Heart left ventricle (tissue), 16 donors: ENCODE data around the gene OR2B2. TPM values are rescaled to one million over a fixed set of nuclear protein-coding genes. Genes with fewer than 3 reads are reported as not detected.

Experiments used
- ATAC-seq, 4 donors: fragments of 200-7000 bp; cut with Tn5 transposase; one replicate each; pipeline ENCODE4 v1.9.1; 2020 to 2022; ENCODE audit warnings: moderate library complexity in 4 of 4, mild to moderate bottlenecking in 3 of 4, moderate number of reproducible peaks in 1 of 4
- DNase-seq, 5 donors: peaks; one replicate each; pipeline ENCODE4 v3.0.0-alpha.2; 2020
- H3K27ac ChIP-seq, 12 donors: fragments of 200-600 bp; sonication (generic) in 4 of 12; one replicate each; pipeline versions ENCODE4 v1.5.0 to v1.8.0; 2016 to 2022; ENCODE audit warnings: mild to moderate bottlenecking in 2 of 12
- H3K27me3 ChIP-seq, 9 donors: fragments of 200-600 bp; sonication (generic) in 2 of 9; one replicate each; pipeline versions ENCODE4 v1.5.1 to v1.8.0; 2016 to 2022; ENCODE audit warnings: mild to moderate bottlenecking in 3 of 9
- H3K36me3 ChIP-seq, 9 donors: fragments of 200-600 bp; sonication (generic) in 2 of 9; one replicate each; pipeline versions ENCODE4 v1.5.0 to v1.8.0; 2018 to 2022; ENCODE audit warnings: mild to moderate bottlenecking in 2 of 9
- H3K4me1 ChIP-seq, 12 donors: fragments of 200-600 bp; sonication (generic) in 4 of 12; one replicate each; pipeline versions ENCODE4 v1.5.0 to v1.8.0; 2016 to 2022; ENCODE audit warnings: mild to moderate bottlenecking in 3 of 12
- H3K4me3 ChIP-seq, 12 donors: fragments of 200-600 bp; sonication (generic) in 4 of 12; one replicate each; pipeline versions ENCODE4 v1.5.0 to v1.8.0; 2017 to 2022; ENCODE audit warnings: mild to moderate bottlenecking in 9 of 12, moderate library complexity in 4 of 12
- H3K9me3 ChIP-seq, 12 donors: fragments of 200-600 bp; sonication (generic) in 4 of 12; one replicate each; pipeline versions ENCODE4 v1.5.0 to v1.8.0; 2016 to 2022; ENCODE audit warnings: mild to moderate bottlenecking in 1 of 12
- CTCF ChIP-seq, 12 donors: fragments of 200-600 bp; sonication (generic) in 4 of 12; IDR thresholded peaks; one replicate each; pipeline versions ENCODE4 v1.5.0 to v1.8.0; 2018 to 2022; ENCODE audit warnings: antibody characterized with exemption in 12 of 12, mild to moderate bottlenecking in 5 of 12
- POLR2A ChIP-seq, 2 donors: fragments of 450-650 bp; IDR thresholded peaks; one replicate each; pipeline ENCODE4 v1.6.1; 2017; ENCODE audit warnings: antibody characterized with exemption in 2 of 2, mild to moderate bottlenecking in 2 of 2, moderate library complexity in 2 of 2
- WGBS, 4 donors: extraction: QIAGEN DNeasy Blood & Tissue Kit in 2 of 4; methylation state at CpG; one replicate each; pipeline versions ENCODE4 v1.1.5 to v1.1.7; 2013 to 2018; 5-methylcytosine and 5-hydroxymethylcytosine counted together
- intact Hi-C, 10 donors: fragments of 100-400 bp; cut with DNase I; formaldehyde crosslinking; loops; one replicate each; pipeline versions ENCODE4 v1.11.1 to v1.14.2; 2022
- polyA plus RNA-seq, 2 donors: library from polyadenylated mRNA; stranded (reverse); fragments of 200-250 nt; gene quantifications; one replicate each; pipeline ENCODE4 v1.2.3, GENCODE V29; 2013
- total RNA-seq, 9 donors: library from RNA; depleted of rRNA in 2 of 9; stranded (reverse); fragments of >200 nt in 2 of 9; fragmentation: NEBNext Ultra II Directional in 3 of 9; extraction: Animal tissue kit (Norgen Biotek cat#: 25700) in 3 of 9; gene quantifications; one replicate each; pipeline versions ENCODE4 v1.1.0 to v1.2.4, GENCODE V29; 2016 to 2023
- donor health status: ischemic (EF 13 %, LVEDD 7.1; RV severe dilation, severe dysfunction).
- donor health status: healthy with polysubstance abuse.
- donor health status: DM: no; HTN: yes; CAD: no.
- donor health status: DM: no; HTN: no; CAD: no.
- donor health status: ischemic (EF 25% LVEDD 6.9; RV normal size, moderate dysfunction).
- donor health status: ischemic (EF 25% LVEDD 5.7; RV mildly dilated, moderate dysfunction).
- donor health status: healthy.
- donor health status: DM: yes; HTN: yes; CAD: no.
- donor health status: ischemic (EF 35%, LVEDD 5.7; RV mildly dilated, moderate dysfunction).
- donor health status: nonischemic (EF 11% LVEDD 7.7; RV severe dilation, severe dysfunction).
- donor health status: DM: yes; HTN: yes; CAD: no.
- donor health status: PGD.
- donor health status: ischemic (EF 29% LVEDD 5.4; RV normal size, mild dysfunction).
- donor health status: nonischemic (EF 23%, LVEDD 6.1; RV moderate dilation, normal function).

OR2B2 gene
- total and polyA plus RNA-seq, 11 donors = not detected

- Histone ChIP-seq H3K27me3 (peaks cover 0 to 4% (median 0%) of the 10 kb centered on the region in 9 donors), H3K27ac (no peak overlapping the region), H3K36me3 (no peaks in the 10 kb centered on the region), H3K9me3 (no peaks in the 10 kb centered on the region), H3K4me3 (no peak overlapping the region), H3K4me1 (peaks cover 0 to 23% (median 9%) of the 10 kb centered on the region in 12 donors)
- 45 to 65% (median 50%) methylated on average over 2 of the region's 2 CpGs for WGBS, 4 donors
- no peak for DNase-seq
- TF ChIP-seq POLR2A (IDR thresholded peaks at IDR 0.05) = no peak
- no peak for TF ChIP-seq CTCF (IDR thresholded peaks at IDR 0.05)
- intact Hi-C loops = loop anchor here in 1 of 10 donors (10.0 kb wide), 1 partner anchor 1267 kb away; the partner anchor contains the start of gene ABT1
- ATAC-seq = no peak
These were observed 50.8 kb downstream of the OR2B2 start for GRCh38 chr6:27861276-27861840.

Other genes starting within 250 kb of the OR2B2 start
- gene OR2B6, start 44.8 kb upstream of the OR2B2 start, total RNA-seq = not detected
- not detected for gene OR2B6, start 44.8 kb upstream of the OR2B2 start, polyA plus RNA-seq
- gene ZNF165, start 168.2 kb upstream of the OR2B2 start, total RNA-seq = under 1 TPM; 0.18 to 0.88 (median 0.45) TPM
- gene ZNF165, start 168.2 kb upstream of the OR2B2 start, polyA plus RNA-seq = under 1 TPM; 0.46 to 0.78 TPM
- 1 to 10 TPM in 8 of 9 donors, under 1 TPM in 1; 0.48 to 2.9 (median 2.2) TPM for gene ZSCAN16, start 212.2 kb upstream of the OR2B2 start, total RNA-seq
- gene ZSCAN16, start 212.2 kb upstream of the OR2B2 start, polyA plus RNA-seq = 1 to 10 TPM; 3.4 to 4.9 TPM
- gene ZKSCAN8, start 229.5 kb upstream of the OR2B2 start, total RNA-seq = 10 to 100 TPM; 10.6 to 17.7 (median 13.9) TPM
- 1 to 10 TPM; 3.8 to 4.1 TPM for gene ZKSCAN8, start 229.5 kb upstream of the OR2B2 start, polyA plus RNA-seq